GM21515 (cell line): ENCODE data around the gene TGFBR3L.
"Not testable (repeated sequence)": the region's sequence is repeated elsewhere in the genome, so short reads cannot be mapped to it uniquely, and the experiment has no call there.

Experiments used
- ATAC-seq: cut with Tn5 transposase; IDR thresholded peaks from one replicate; pipeline ENCODE4 v1.9.1; 2021; ENCODE audit not compliant: unreplicated experiment

TGFBR3L gene

GRCh38 chr19:7879111-7879807, 35.4 kb upstream of the TGFBR3L start:
- ATAC-seq, result no peak

GRCh38 chr19:7879836-7880235, 34.8 kb upstream of the TGFBR3L start:
- ATAC-seq, result no peak

- ATAC-seq, result no peak
These were observed 32.7 kb upstream of the TGFBR3L start for GRCh38 chr19:7881910-7882309.

GRCh38 chr19:7883105-7883504, 31.5 kb upstream of the TGFBR3L start:
- ATAC-seq, result no peak

GRCh38 chr19:7883796-7884570, 30.6 kb upstream of the TGFBR3L start:
- ATAC-seq, result no peak

- no peak for ATAC-seq
These were observed 28.8 kb upstream of the TGFBR3L start for GRCh38 chr19:7885818-7886217.

DNA sequence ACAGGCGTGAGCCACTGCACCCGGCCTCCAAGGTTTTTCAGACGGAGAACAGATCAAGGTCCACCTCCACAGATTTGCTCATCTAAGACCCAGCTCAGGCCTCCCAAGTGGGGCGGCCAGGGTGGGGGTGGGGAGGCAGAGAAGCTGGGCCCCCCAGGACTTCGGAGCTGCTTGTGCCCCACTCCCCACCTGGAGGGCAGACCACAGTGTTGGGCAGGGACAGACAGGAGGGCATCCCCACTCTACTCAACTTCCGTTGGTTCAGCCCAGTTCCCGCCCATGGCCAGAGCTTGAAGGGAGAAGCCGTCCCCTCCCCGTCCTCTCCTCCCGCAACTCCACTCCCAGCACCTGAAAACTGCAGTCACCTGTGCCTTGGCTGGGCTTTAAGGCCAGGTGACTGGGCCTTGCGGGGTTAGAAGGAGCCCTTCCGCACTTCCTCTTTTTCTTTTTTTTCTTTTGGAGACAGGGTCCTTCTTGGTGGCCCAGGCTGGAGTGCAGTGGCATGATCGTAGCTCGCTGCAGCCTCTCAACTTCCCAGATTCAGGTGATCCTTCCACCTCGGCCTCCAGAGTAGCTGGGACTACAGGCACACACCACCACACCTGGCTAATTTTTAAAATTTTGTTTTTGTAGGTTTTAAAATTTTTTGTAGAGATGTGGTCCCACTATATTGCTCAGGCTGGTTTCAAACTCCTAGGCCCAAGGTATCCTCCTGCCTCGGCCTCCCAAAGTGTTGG, 27.1 kb upstream of the TGFBR3L start:
- no peak for ATAC-seq

GRCh38 chr19:7888145-7888825, 26.3 kb upstream of the TGFBR3L start, which contains the start of gene LRRC8E:
TSS of gene LRRC8E (plus strand) at chr19:7888510. CDS start at chr19:7895604, 7,094 bp downstream.
- no peak for ATAC-seq

- no peak for ATAC-seq
These were observed 25.8 kb upstream of the TGFBR3L start for GRCh38 chr19:7888826-7889217.

- ATAC-seq, result not testable (repeated sequence)
These were observed 21.1 kb upstream of the TGFBR3L start for GRCh38 chr19:7893362-7894101.

DNA sequence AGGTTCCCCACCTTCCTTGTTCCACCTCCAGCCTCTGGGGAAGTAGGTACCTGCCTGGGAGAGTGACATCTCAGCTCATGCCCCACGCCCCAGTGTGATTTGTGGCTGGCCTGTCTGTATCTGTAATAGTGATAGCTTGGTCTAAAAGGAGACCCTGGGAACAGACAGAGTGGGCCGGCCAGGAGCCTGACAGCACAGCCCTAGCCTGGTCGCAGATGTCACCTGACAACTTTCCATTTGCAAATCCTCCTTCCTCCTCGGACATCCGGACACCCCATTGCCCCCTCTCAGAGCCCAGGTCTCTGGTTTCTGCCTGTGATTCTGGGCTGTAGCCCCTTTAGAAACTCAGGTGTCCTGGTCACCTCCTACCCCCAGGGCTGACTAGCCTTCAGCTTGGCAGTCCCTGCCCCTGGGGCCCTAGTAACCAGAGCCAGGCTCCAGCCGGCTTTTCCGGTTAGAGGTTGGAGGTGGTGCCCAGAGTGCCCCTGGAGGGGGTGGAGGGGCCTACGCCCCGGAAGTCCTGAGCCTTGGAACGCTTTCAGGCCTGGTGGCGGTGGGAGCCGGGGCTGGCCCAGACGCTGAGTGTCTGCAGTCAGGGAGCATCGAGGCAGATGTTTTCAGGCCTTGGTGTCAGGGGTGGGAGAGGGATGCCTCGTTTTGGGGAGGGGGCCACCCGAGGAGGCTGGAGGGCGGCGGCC, 19.9 kb upstream of the TGFBR3L start:
- no peak for ATAC-seq

- no peak for ATAC-seq
These were observed 19.1 kb upstream of the TGFBR3L start for GRCh38 chr19:7895565-7895964.

DNA sequence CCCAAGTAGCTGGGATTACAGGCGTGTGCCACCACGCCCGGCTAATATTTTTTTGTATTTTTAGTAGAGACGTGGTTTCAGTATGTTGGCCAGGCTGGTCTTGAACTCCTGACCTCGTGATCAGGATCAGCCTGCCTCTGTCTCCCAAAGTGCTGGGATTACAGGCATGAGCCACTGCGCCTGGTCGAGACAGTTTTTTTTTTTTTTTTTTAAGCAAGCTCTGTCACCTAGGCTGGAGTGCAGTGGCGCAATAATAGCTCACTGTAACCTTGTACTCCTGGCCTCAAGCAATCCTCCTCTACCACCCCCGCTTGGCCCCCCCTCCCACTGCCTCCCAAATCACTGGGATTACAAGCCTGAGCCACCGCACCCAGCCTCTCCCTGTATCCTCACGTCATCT, 17.3 kb upstream of the TGFBR3L start:
- ATAC-seq, result no peak

DNA sequence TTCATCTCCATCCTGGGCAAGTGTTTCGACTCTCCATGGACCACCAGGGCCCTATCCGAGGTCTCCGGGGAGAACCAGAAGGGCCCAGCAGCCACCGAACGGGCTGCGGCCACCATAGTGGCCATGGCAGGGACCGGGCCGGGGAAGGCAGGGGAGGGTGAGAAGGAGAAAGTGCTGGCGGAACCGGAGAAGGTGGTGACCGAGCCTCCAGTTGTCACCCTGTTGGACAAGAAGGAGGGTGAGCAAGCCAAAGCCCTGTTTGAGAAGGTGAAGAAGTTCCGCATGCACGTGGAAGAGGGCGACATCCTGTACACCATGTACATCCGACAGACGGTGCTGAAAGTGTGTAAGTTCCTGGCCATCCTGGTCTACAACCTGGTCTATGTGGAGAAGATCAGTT, 15.7 kb upstream of the TGFBR3L start:
- ATAC-seq, result no peak

DNA sequence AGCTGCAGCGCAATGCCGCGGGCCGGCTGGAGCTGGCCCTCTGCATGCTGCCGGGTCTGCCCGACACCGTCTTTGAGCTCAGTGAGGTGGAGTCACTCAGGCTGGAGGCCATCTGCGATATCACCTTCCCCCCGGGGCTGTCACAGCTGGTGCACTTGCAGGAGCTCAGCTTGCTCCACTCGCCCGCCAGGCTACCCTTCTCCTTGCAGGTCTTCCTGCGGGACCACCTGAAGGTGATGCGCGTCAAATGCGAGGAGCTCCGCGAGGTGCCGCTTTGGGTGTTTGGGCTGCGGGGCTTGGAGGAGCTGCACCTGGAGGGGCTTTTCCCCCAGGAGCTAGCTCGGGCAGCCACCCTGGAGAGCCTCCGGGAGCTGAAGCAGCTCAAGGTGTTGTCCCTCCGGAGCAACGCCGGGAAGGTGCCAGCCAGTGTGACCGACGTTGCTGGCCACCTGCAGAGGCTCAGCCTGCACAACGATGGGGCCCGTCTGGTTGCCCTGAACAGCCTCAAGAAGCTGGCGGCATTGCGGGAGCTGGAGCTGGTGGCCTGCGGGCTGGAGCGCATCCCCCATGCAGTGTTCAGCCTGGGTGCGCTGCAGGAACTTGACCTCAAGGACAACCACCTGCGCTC, 14.8 kb upstream of the TGFBR3L start:
- ATAC-seq, result no peak

DNA sequence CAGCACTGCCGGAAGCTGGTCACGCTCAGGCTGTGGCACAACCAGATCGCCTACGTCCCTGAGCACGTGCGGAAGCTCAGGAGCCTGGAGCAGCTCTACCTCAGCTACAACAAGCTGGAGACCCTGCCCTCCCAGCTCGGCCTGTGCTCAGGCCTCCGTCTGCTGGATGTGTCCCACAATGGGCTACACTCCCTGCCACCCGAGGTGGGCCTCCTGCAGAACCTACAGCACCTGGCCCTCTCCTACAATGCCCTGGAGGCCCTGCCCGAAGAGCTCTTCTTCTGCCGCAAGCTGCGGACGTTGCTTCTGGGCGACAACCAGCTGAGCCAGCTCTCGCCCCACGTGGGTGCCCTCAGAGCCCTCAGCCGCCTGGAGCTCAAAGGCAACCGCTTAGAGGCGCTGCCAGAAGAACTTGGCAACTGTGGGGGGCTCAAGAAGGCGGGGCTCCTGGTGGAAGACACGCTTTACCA, 14.2 kb upstream of the TGFBR3L start:
- ATAC-seq, result no peak

GRCh38 chr19:7900931-7901330, 13.7 kb upstream of the TGFBR3L start:
- no peak for ATAC-seq

GRCh38 chr19:7901337-7901736, 13.3 kb upstream of the TGFBR3L start:
- ATAC-seq, result no peak

DNA sequence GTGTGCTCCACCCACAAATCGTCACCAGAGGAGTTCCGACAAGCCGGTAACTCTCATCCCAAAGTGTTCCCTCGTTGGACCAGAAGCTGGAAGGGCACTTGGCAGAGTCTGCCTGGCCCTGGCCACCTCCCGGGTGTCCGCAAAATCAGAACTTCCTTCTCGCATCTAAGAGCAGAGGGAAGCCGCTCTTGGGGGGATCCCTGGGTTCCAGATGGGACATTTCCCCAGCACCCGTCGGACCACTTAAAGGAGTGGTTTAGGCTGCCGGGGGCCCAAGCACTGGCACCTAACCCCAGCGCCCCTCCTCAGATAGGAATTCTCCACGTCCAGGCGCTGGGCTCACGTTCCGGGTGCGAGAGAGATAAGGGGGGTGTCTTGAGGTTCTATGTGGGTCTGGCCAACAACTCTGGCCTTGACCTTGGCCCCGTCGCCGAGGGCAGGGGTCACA, 11.8 kb upstream of the TGFBR3L start:
- ATAC-seq, result peak; percentile 0
